PC-9 (cell line): ENCODE measurements around the gene IL12RB1. TPM values are rescaled to one million over a fixed set of nuclear protein-coding genes. Genes with fewer than 3 reads are reported as not detected.

Experiments used
- BruUV-seq: library from RNA; stranded (reverse); fragments of 400-500 nt; replicated peaks from 2 replicates; lab custom pipeline; 2021; lab: Mats Ljungman, UMichigan
- CTCF ChIA-PET: fragments of 300-600 bp; sonication (Branson Sonifier 250); formaldehyde crosslinking; loops from one replicate; lab custom pipeline; 2022; ENCODE audit warnings: antibody characterized with exemption; lab: Charles Lee
- POLR2A ChIA-PET: fragments of 300-600 bp; sonication (Branson Sonifier 250); formaldehyde crosslinking; loops from one replicate; lab custom pipeline; 2022; ENCODE audit warnings: antibody characterized with exemption; ENCODE audit not compliant: unreplicated experiment; lab: Charles Lee
- DNase-seq, 2 experiments: peaks; one replicate each; pipeline versions ENCODE4 v3.0.0 to v3.0.0-alpha.2; 2015 to 2022; ENCODE audit warnings: mixed read lengths in 1 of 2
- H2AFZ ChIP-seq: fragments of 200-600 bp; sonication (generic); 2 replicates; pipeline ENCODE4 v1.8.1; 2017; ENCODE audit warnings: antibody characterized with exemption
- H3F3A ChIP-seq: fragments of 200-600 bp; sonication (generic); 2 replicates; pipeline ENCODE4 v1.8.1; 2017; ENCODE audit warnings: antibody characterized with exemption, mild to moderate bottlenecking, low read depth; ENCODE audit not compliant: insufficient read depth
- H3K27ac ChIP-seq: fragments of 200-600 bp; sonication (generic); 2 replicates; pipeline ENCODE4 v1.6.1; 2016; ENCODE audit warnings: mixed run types
- H3K27me3 ChIP-seq: fragments of 200-600 bp; sonication (generic); 2 replicates; pipeline ENCODE4 v1.6.1; 2016; ENCODE audit warnings: low read depth, mixed run types; ENCODE audit not compliant: insufficient read depth
- H3K36me3 ChIP-seq: fragments of 200-600 bp; sonication (generic); 2 replicates; pipeline ENCODE4 v1.6.1; 2016; ENCODE audit warnings: low read depth, mixed run types
- H3K4me1 ChIP-seq: fragments of 200-600 bp; sonication (generic); replicated peaks from 2 replicates; pipeline ENCODE4 v1.6.1; 2016; ENCODE audit warnings: mixed run types; ENCODE audit not compliant: insufficient read depth
- H3K4me2 ChIP-seq: fragments of 200-600 bp; sonication (generic); 2 replicates; pipeline ENCODE4 v1.6.1; 2017; ENCODE audit warnings: mixed run types
- H3K4me3 ChIP-seq: fragments of 200-600 bp; sonication (generic); 2 replicates; pipeline ENCODE4 v1.6.1; 2016; ENCODE audit warnings: mixed run types
- H3K79me2 ChIP-seq: fragments of 200-600 bp; sonication (generic); 2 replicates; pipeline ENCODE4 v1.6.1; 2017; ENCODE audit warnings: low read depth, mixed run types
- H3K9me2 ChIP-seq: fragments of 200-600 bp; sonication (generic); 2 replicates; pipeline ENCODE4 v1.8.1; 2017; ENCODE audit warnings: mild to moderate bottlenecking; ENCODE audit not compliant: insufficient read depth
- H3K9me3 ChIP-seq: fragments of 200-600 bp; sonication (generic); 2 replicates; pipeline ENCODE4 v1.8.1; 2016; ENCODE audit warnings: low read depth; ENCODE audit not compliant: insufficient read depth
- H4K20me1 ChIP-seq: fragments of 200-600 bp; sonication (generic); 2 replicates; pipeline ENCODE4 v1.8.1; 2017; ENCODE audit not compliant: insufficient read depth
- EZH2 ChIP-seq: fragments of 200-600 bp; sonication (generic); IDR thresholded peaks from 2 replicates; pipeline ENCODE4 v1.8.0; 2017; ENCODE audit warnings: antibody characterized with exemption, low read depth
- intact Hi-C: fragments of 100-400 bp; cut with micrococcal nuclease; formaldehyde crosslinking; loops from one replicate; pipeline ENCODE4 v1.10.0; 2022; ENCODE audit not compliant: unreplicated experiment
- total RNA-seq: library from RNA; stranded (reverse); gene quantifications from 2 replicates; pipeline ENCODE4 v1.2.3, GENCODE V29; 2021
- TF ChIP-seq, protein P1 (sequence below): fragments of 200-600 bp; sonication (generic); conservative IDR thresholded peaks from 2 replicates; pipeline ENCODE4 v1.6.1; 2017; ENCODE audit warnings: mixed run types, antibody characterized with exemption, mild to moderate bottlenecking, moderate library complexity

Gene IL12RB1
- total RNA-seq, 1 experiment from 2014 or later: 0.55 TPM

DNA sequence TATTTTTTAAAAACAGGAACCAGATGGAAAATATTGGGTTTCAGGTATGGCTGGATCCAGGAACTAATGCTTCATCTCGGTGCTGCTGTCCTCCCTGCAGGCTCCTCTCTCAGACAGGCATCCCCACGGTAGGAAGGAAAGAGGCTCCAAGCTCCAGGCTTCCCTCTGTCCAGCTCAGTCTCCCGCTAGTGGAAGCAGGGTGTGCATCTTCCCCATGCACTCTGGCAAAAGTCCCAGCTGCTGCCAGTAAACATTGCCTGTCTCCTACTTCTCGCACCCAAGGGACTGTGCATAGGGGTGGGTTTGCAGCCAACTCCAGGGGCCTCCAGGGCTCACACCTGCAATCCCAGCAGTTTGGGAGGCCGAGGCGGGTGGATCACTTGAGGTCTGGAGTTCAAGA is 29.2 kb downstream of the IL12RB1 start:
- Histone ChIP-seq H3K4me1 (no peaks in the 10 kb centered on the region; the same call in 1 of the 2 replicates), H4K20me1 (no peaks in the 10 kb centered on the region), H2AFZ (no peak overlapping the region), H3K79me2 (no peaks in the 10 kb centered on the region), H3K36me3 (no peaks in the 10 kb centered on the region), H3K9me2 (no peaks in the 10 kb centered on the region), H3F3A (peaks cover 40% of the 10 kb centered on the region), H3K9me3 (no peaks in the 10 kb centered on the region), H3K27me3 (0 out of 2 replicates have a peak, but pooled peaks cover 5% of the 10 kb centered on the region), H3K4me3 (no peak overlapping the region), H3K4me2 (no peak overlapping the region), H3K27ac (no peak overlapping the region)
- POLR2A ChIA-PET: no interaction called here
- CTCF ChIA-PET: interaction anchor here (0.6 kb wide), 1 partner anchor 50 kb away, joined by 3 read pairs; the partner anchor contains the start of gene ARRDC2
- intact Hi-C loops: loop anchor here (5.0 kb wide), 1 partner anchor 35 kb away; no protein-coding TSS in a partner anchor
- no TSS peak for BruUV-seq
- TF ChIP-seq, protein P1, sequence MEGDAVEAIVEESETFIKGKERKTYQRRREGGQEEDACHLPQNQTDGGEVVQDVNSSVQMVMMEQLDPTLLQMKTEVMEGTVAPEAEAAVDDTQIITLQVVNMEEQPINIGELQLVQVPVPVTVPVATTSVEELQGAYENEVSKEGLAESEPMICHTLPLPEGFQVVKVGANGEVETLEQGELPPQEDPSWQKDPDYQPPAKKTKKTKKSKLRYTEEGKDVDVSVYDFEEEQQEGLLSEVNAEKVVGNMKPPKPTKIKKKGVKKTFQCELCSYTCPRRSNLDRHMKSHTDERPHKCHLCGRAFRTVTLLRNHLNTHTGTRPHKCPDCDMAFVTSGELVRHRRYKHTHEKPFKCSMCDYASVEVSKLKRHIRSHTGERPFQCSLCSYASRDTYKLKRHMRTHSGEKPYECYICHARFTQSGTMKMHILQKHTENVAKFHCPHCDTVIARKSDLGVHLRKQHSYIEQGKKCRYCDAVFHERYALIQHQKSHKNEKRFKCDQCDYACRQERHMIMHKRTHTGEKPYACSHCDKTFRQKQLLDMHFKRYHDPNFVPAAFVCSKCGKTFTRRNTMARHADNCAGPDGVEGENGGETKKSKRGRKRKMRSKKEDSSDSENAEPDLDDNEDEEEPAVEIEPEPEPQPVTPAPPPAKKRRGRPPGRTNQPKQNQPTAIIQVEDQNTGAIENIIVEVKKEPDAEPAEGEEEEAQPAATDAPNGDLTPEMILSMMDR: no peak
- TF ChIP-seq EZH2: no peak
- no peak for DNase-seq

DNA sequence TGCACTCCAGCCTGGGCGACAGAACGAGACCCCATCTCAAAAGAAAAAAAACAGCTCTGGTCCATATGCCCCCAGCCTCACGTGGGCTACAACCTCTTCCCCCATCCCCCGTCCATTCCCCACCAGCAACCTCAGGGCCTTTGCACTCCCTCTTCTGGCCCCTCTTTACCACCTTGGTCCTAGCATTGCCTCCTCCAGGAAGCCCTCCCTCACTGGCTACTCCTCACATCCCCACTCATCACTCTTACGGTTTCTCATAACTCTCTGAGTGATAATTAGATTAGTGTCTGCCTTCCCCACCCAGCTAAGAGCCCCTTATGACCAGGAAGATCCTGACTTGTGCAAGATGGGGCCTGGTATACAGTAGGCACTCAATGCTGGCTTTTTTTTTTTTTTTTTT is 30.8 kb downstream of the IL12RB1 start:
- DNase-seq: no peak
- TF ChIP-seq, protein P1: no peak
- TF ChIP-seq EZH2: no peak
- CTCF ChIA-PET: interaction anchor here (0.6 kb wide), 1 partner anchor 103 kb away, joined by 4 read pairs; no protein-coding TSS in a partner anchor
- no peaks in the 10 kb centered on the region for H3K9me2 ChIP-seq
- no peak overlapping the region for H3K4me2 ChIP-seq
- no peaks in the 10 kb centered on the region for H3K9me3 ChIP-seq
- H3K27ac ChIP-seq: no peak overlapping the region
- intact Hi-C loops: loop anchor here (5.0 kb wide), 1 partner anchor 34 kb away; no protein-coding TSS in a partner anchor
- H3K4me1 ChIP-seq: peaks cover 9% of the 10 kb centered on the region
- H4K20me1 ChIP-seq: no peaks in the 10 kb centered on the region
- peaks cover 10% of the 10 kb centered on the region; the same call in 1 of the 2 replicates for H3K27me3 ChIP-seq
- no peaks in the 10 kb centered on the region for H3K36me3 ChIP-seq
- H3F3A ChIP-seq: peaks cover 29% of the 10 kb centered on the region
- H3K4me3 ChIP-seq: no peak overlapping the region
- POLR2A ChIA-PET: no interaction called here
- no peaks in the 10 kb centered on the region for H3K79me2 ChIP-seq
- no peak overlapping the region for H2AFZ ChIP-seq
- no TSS peak for BruUV-seq

DNA sequence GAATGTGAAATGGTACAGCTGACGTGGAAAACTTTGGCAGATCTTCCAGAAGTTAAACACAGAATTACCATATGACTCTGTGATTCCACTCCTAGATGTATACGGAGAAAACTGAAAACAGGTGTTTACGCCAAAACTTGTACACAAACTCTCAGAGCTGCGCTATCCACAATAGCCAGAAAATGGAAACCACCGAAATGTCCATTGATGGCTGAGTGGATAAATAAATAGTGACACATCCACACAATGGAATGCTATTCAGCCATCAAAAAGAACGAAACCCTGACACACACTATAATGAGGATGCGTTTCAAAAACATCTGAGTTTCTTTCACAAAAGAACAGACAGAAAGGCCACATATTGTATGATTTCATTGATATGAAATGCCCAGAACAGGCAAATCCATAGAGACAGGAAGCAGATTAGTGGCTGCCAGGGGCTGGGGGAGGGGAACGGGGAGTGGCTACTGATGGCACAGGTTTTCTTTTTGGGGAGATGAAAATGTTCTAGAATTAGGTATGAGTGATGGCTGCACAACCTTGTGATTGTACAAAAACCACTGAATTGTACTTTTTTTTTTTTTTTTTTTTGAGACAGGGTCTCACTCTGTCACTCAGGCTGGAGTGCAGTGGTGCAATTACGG is 33.0 kb downstream of the IL12RB1 start:
- BruUV-seq: no TSS peak
- Histone ChIP-seq H3K9me2 (no peaks in the 10 kb centered on the region), H3K4me1 (peaks cover 9% of the 10 kb centered on the region), H3K4me2 (no peak overlapping the region), H3K9me3 (no peaks in the 10 kb centered on the region), H3K27me3 (peaks cover 10% of the 10 kb centered on the region; the same call in 1 of the 2 replicates), H2AFZ (no peak overlapping the region), H3K27ac (no peak overlapping the region), H3K36me3 (no peaks in the 10 kb centered on the region), H3F3A (peaks cover 22% of the 10 kb centered on the region), H3K4me3 (no peak overlapping the region), H3K79me2 (no peaks in the 10 kb centered on the region), H4K20me1 (no peaks in the 10 kb centered on the region)
- intact Hi-C loops: no loop called here
- CTCF ChIA-PET: interaction anchor here (0.7 kb wide), 1 partner anchor 25 kb away, joined by 6 read pairs; no protein-coding TSS in a partner anchor
- POLR2A ChIA-PET: no interaction called here
- DNase-seq: peak in 1 of 2 experiments; percentile 49
- TF ChIP-seq, protein P1: no peak
- no peak for TF ChIP-seq EZH2
